HG03469 (cell line): ENCODE data around the gene SCP2.

Source experiments
- ATAC-seq: cut with Tn5 transposase; IDR thresholded peaks from one replicate; pipeline ENCODE4 v1.9.1; 2021; ENCODE audit warnings: mild to moderate bottlenecking, moderate library complexity, moderate number of reproducible peaks; ENCODE audit not compliant: unreplicated experiment

SCP2 gene

GRCh38 chr1:53093778-53094532 lies 166.9 kb downstream of the SCP2 start:
- ATAC-seq = no peak

- no peak for ATAC-seq
These were observed 167.4 kb downstream of the SCP2 start for GRCh38 chr1:53094533-53094919.
